ENCODE measurements around the gene DNASE1L1.
A peak's percentile ranks its signal among the peaks of the same experiment; 100 is the strongest.
"Not testable (repeated sequence)": the region's sequence is repeated elsewhere in the genome, so short reads cannot be mapped to it uniquely, and the experiment has no call there.

The DNASE1L1 gene

DNA sequence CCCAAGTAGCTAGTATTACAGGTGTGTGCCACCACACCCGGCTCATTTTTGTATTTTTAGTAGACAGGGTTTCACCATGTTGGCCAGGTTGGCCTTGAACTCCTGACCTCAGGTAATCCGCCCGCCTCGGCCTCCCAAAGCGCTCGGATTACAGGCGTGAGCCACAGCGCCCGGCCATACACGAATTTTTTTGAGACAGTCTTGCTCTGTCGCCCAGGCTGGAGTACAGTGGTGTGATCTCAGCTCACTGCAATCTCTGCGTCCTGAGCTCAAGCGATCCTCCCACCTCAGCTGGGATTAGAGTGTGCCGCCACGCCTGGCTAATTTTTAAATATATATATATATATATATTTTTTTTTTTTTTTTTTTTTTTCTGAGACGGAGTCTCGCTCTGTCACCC is 12.7 kb downstream of the DNASE1L1 start:
- H3K4me3 ChIP-seq (ENCODE audit: low read length); DNase-seq (ENCODE audit: low read depth, low spot score): not testable (repeated sequence)

GRCh38 chrX:154389812-154390747 is 19.0 kb downstream of the DNASE1L1 start:
- DNase-seq (ENCODE audit: low read depth, low spot score); H3K4me3 ChIP-seq (ENCODE audit: low read length): not testable (repeated sequence)

DNA sequence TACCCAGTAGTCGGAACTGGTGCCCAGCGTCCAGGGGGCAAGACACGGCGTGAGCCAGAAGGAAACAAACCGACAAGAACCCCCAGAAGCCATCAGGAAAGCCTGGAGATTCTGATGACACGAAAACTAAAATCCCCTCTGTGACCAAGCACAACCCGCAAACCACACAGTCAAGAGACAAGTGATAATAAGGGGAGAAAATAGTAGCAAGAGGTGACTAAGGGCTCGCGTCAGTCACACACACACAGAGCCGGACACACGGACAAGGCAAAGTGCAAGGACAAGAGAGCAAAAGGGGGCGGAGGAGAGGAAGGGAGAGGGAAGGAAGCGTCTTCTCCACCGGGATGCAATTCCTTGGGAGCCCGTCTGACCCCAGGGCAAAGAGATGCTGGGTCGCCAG is 20.4 kb downstream of the DNASE1L1 start:
- not testable (repeated sequence) for DNase-seq (ENCODE audit: low read depth, low spot score); H3K4me3 ChIP-seq (ENCODE audit: low read length)

- not testable (repeated sequence) for H3K4me3 ChIP-seq (ENCODE audit: low read length); DNase-seq (ENCODE audit: low read depth, low spot score)
Measured at GRCh38 chrX:154388094-154388493, 21.0 kb downstream of the DNASE1L1 start.

DNA sequence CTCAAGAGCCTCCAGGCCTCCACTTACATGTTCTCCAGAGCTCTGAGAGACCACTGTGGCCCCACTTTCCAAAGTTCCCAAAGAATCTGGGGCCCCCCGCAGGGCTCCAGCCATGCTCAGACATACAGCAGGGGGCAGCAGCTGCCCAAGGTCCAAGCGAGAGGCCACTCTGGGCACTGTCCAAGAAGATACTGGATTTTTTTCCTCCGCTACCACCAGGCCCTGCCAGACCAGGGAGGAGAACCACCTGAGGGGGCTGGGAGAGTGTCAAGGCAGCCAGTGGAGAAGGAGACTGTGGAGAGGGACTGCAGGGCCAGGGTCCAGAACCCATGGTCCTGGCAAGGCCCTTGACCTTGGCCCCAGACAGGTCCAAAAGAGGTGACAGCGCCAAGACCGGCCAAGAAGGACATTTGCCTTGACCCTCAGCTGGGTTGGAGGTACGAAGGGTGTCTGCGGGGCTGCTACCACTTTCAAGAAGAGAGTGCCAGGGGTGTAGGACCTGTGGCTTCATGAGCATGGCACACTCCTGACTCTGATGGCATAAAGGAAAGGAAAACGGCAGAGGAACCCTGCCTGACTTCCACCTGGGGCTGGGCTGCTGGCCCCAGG is 24.7 kb downstream of the DNASE1L1 start:
- no peak overlapping the region for H3K4me3 ChIP-seq (ENCODE audit: low read length)
- DNase-seq (ENCODE audit: low read depth, low spot score): no peak

- DNase-seq (ENCODE audit: low read depth, low spot score): no peak
- H3K4me3 ChIP-seq (ENCODE audit: low read length): no peak overlapping the region
Measured at GRCh38 chrX:154383359-154384283, 25.4 kb downstream of the DNASE1L1 start.

GRCh38 chrX:154382483-154383069 is 26.5 kb downstream of the DNASE1L1 start:
- DNase-seq (ENCODE audit: low read depth, low spot score): no peak
- H3K4me3 ChIP-seq (ENCODE audit: low read length): no peak overlapping the region

- no peak for DNase-seq (ENCODE audit: low read depth, low spot score)
- no peak overlapping the region for H3K4me3 ChIP-seq (ENCODE audit: low read length)
Measured at GRCh38 chrX:154381271-154381670, 27.8 kb downstream of the DNASE1L1 start.

- no peak for DNase-seq (ENCODE audit: low read depth, low spot score)
- no peak overlapping the region for H3K4me3 ChIP-seq (ENCODE audit: low read length)
Measured at GRCh38 chrX:154380787-154381186, 28.3 kb downstream of the DNASE1L1 start.

DNA sequence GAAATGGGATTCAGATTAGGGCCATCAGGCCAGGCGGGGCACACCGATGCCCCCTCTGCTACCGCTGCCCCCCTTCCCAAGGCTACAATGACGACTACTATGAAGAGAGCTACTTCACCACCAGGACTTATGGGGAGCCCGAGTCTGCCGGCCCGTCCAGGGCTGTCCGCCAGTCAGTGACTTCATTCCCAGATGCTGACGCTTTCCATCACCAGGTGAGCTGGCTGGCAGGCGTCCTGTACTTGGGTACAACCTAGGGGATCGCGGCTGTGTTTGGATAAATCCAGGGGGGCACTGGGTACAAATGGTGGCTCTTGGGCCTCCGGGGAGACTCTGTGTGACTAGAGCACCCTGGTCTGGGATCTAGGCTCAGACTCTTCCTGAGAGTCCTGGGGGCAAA is 28.9 kb downstream of the DNASE1L1 start:
- H3K4me3 ChIP-seq (ENCODE audit: low read length): peak overlapping the region; percentile 63
- no peak for DNase-seq (ENCODE audit: low read depth, low spot score)

DNA sequence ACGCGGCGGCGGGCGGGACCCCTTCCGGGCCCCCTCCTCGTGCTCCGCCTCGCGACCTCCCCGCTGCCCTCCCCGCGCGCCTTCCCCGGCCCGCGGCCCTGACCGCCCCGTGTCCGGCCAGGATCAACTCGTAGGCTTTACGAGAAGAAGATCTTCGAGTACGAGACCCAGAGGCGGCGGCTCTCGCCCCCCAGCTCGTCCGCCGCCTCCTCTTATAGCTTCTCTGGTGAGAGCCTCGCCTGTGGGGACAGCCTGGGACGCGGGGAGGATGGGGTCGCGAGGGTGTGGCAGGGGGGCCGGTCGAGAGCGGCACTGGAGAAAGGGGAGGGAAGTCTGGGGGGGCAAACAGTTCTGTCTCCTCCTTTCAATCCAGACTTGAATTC is 29.5 kb downstream of the DNASE1L1 start:
- H3K4me3 ChIP-seq (ENCODE audit: low read length): peak overlapping the region; percentile 63
- DNase-seq (ENCODE audit: low read depth, low spot score): no peak

DNA sequence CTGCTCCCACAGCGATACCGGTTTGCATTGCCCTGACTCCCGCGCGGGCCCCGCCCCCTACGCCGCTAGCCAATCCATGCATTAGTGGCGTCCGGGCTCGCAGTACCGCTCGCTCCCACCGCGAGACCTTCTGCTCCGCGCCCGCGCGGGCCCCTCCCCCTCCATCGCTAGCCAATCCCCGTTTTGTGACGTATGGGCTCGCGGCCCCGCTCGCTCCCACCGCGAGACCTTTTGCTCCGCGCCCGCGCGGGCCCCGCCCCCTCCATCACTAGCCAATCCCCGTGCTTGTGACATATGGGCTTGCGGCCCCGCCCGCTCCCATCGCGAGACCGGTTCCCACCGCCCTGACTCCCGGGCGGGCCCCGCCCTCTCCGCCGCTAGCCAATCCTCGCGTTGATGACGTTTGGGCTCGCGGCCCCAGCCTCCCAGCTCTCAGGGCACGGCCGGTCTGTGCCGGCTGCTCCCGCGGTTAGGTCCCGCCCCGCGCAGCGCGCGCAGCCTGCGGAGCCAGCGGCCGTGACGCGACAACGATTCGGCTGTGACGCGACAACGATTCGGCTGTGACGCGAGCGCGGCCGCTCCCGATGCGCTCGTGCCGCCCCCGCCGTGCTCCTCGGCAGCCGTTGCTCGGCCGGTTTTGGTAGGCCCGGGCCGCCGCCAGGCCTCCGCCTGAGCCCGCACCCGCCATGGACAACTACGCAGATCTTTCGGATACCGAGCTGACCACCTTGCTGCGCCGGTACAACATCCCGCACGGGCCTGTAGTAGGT is 30.1 kb downstream of the DNASE1L1 start, which contains the start of gene EMD:
Gene EMD, plus strand, starts transcription at position 497 of the 770 bp plus-strand sequence. Its CDS starts 190 bp downstream, at position 687.
- DNase-seq (ENCODE audit: low read depth, low spot score): peak; percentile 94
- peak within 1 kb of the TSS; percentile 63 for H3K4me3 ChIP-seq (ENCODE audit: low read length)

- peak overlapping the region; percentile 57 for H3K4me3 ChIP-seq (ENCODE audit: low read length)
- no peak for DNase-seq (ENCODE audit: low read depth, low spot score)
Measured at GRCh38 chrX:154378059-154378798, 30.8 kb downstream of the DNASE1L1 start.

DNA sequence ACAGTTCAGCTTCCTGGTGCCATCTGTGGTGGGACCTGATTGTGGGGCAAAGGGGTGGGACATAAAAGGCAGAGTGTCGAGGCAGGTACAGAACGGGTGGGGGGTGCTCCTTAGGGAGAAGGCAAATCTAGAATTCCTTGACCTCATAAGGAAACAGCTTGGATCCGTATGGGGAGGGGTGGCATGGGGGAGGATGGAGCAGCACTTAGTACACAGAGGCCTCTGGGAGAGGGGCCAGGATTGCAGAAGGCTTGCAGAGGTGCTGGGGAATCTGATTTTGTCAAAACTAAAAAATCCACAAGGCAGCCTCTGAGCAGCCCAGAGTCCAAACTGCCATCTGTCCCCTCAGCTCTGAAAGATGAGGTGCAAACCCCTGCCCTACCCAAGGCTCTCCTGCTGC is 32.3 kb downstream of the DNASE1L1 start:
- DNase-seq (ENCODE audit: low read depth, low spot score): no peak
- H3K4me3 ChIP-seq (ENCODE audit: low read length): no peak overlapping the region

- no peak overlapping the region for H3K4me3 ChIP-seq (ENCODE audit: low read length)
- DNase-seq (ENCODE audit: low read depth, low spot score): no peak
Measured at GRCh38 chrX:154375156-154375504, 33.9 kb downstream of the DNASE1L1 start.

GRCh38 chrX:154374313-154375155 is 34.5 kb downstream of the DNASE1L1 start, which contains the start of gene FLNA:
Gene FLNA, minus strand, starts transcription at chrX:154374634. Its CDS starts 3,389 bp downstream, at chrX:154371245.
- no peak within 1 kb of the TSS for H3K4me3 ChIP-seq (ENCODE audit: low read length)

More at GRCh38 chrX:154374313-154375155, 34.5 kb downstream of the DNASE1L1 start, which contains the start of gene FLNA:
- no peak for DNase-seq (ENCODE audit: low read depth, low spot score)

Data from Jurkat, Clone E6-1 (cell line).